ENCODE measurements around the gene MOB3A. TPM values are rescaled to one million over a fixed set of nuclear protein-coding genes. Genes with fewer than 3 reads are reported as not detected.

MOB3A gene
- total and polyA plus RNA-seq, 8 donors = 9.9 to 181 (median 25.9) TPM

GRCh38 chr19:2142173-2142829 is 46.2 kb upstream of the MOB3A start:
- no peak for DNase-seq
- WGBS, 5 donors = 90 to 95% (median 94%) methylated on average over 15 of the region's 15 CpGs
- peaks cover 9 to 50% (median 23%) of the 10 kb centered on the region in 4 donors for H3K4me1 ChIP-seq
- intact Hi-C loops (cut with DNase I; ENCODE audit: low total_unique reads) = no loop called here
- H3K4me3 ChIP-seq = no peak overlapping the region
- H3K9me3 ChIP-seq = no peaks in the 10 kb centered on the region
- TF ChIP-seq CTCF (IDR thresholded peaks at IDR 0.05) (no peak), EP300 (IDR thresholded peaks at IDR 0.05) (no peak), POLR2A (IDR thresholded peaks at IDR 0.05) (no peak), POLR2AphosphoS5 (IDR thresholded peaks at IDR 0.05) (no peak)
- H3K27me3 ChIP-seq = no peaks in the 10 kb centered on the region
- peaks cover 20 to 60% (median 52%) of the 10 kb centered on the region in 4 donors for H3K36me3 ChIP-seq
- no peak overlapping the region for H3K27ac ChIP-seq

GRCh38 chr19:2140138-2140569 is 44.0 kb upstream of the MOB3A start:
- intact Hi-C loops (cut with DNase I; ENCODE audit: low total_unique reads) = no loop called here
- no peaks in the 10 kb centered on the region for H3K9me3 ChIP-seq
- TF ChIP-seq CTCF (IDR thresholded peaks at IDR 0.05) (no peak), EP300 (IDR thresholded peaks at IDR 0.05) (no peak), POLR2A (IDR thresholded peaks at IDR 0.05) (no peak), POLR2AphosphoS5 (IDR thresholded peaks at IDR 0.05) (no peak)
- peaks cover 32 to 70% (median 62%) of the 10 kb centered on the region in 4 donors for H3K36me3 ChIP-seq
- no peak overlapping the region for H3K4me3 ChIP-seq
- no peaks in the 10 kb centered on the region for H3K27me3 ChIP-seq
- DNase-seq = no peak
- peaks cover 5 to 37% (median 17%) of the 10 kb centered on the region in 4 donors for H3K4me1 ChIP-seq
- H3K27ac ChIP-seq = no peak overlapping the region
- 80 to 84% (median 82%) methylated on average over 14 of the region's 14 CpGs for WGBS, 5 donors

- H3K27me3 ChIP-seq = no peaks in the 10 kb centered on the region
- TF ChIP-seq CTCF (IDR thresholded peaks at IDR 0.05) (no peak), POLR2AphosphoS5 (IDR thresholded peaks at IDR 0.05) (no peak), POLR2A (IDR thresholded peaks at IDR 0.05) (no peak), EP300 (IDR thresholded peaks at IDR 0.05) (no peak)
- H3K27ac ChIP-seq = no peak overlapping the region
- H3K4me3 ChIP-seq = no peak overlapping the region
- DNase-seq = no peak
- 79 to 89% (median 84%) methylated on average over 17 to 22 of the region's 22 CpGs for WGBS, 5 donors
- no peaks in the 10 kb centered on the region for H3K9me3 ChIP-seq
- H3K4me1 ChIP-seq = peaks cover 0 to 31% (median 15%) of the 10 kb centered on the region in 4 donors
- intact Hi-C loops (cut with DNase I; ENCODE audit: low total_unique reads) = no loop called here
- H3K36me3 ChIP-seq = peaks cover 36 to 70% (median 63%) of the 10 kb centered on the region in 4 donors
These were observed 43.4 kb upstream of the MOB3A start for GRCh38 chr19:2139385-2140137.

DNA sequence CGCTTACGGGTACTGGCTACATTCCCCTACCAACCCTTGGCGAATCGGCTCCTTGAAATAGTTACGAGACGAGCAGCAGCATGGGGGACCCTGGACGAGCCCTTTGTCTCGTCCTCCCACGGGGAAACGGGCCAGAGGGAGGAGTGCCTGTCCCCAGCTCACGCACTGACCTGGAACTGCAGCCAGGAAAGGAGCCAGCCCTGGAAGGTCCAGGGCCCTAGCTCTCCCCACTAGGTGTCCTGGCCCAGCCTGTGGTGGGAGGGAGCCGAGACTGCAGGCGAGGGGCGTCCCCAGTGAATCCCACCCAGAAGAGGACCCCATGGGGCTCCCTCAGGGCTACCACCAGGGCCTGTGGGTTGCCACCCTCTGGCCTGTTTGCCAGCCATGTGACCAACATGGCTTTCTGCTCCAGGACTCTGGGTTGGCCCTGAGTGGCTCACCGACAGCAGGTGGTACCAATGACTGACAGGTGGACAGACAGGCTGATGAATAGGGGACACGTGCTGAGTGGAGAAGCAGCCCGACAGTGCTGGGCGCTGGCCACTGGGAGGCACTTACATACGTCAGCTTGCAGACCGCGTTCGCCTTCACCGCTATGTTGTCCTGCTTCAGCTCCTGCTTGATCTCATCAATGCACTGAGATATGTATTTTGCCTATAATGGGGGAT is 42.1 kb upstream of the MOB3A start:
- Histone ChIP-seq H3K27me3 (no peaks in the 10 kb centered on the region), H3K27ac (no peak overlapping the region), H3K36me3 (peaks cover 40 to 77% (median 72%) of the 10 kb centered on the region in 4 donors), H3K4me1 (peaks cover 0 to 23% (median 13%) of the 10 kb centered on the region in 4 donors), H3K4me3 (no peak overlapping the region), H3K9me3 (no peaks in the 10 kb centered on the region)
- TF ChIP-seq POLR2A (IDR thresholded peaks at IDR 0.05) = no peak
- TF ChIP-seq EP300 (IDR thresholded peaks at IDR 0.05) = no peak
- TF ChIP-seq CTCF (IDR thresholded peaks at IDR 0.05) = no peak
- TF ChIP-seq POLR2AphosphoS5 (IDR thresholded peaks at IDR 0.05) = no peak
- no peak for DNase-seq
- WGBS, 5 donors = 86 to 95% (median 94%) methylated on average over 20 to 23 of the region's 23 CpGs
- intact Hi-C loops (cut with DNase I; ENCODE audit: low total_unique reads) = no loop called here

All from stomach (tissue), 9 donors.